Endothelial cell of umbilical vein (primary cell): ENCODE results near the gene SETD1A. TPM values are rescaled to one million over a fixed set of nuclear protein-coding genes. Genes with fewer than 3 reads are reported as not detected.

Experiments used
- BruUV-seq: library from RNA; stranded (reverse); fragments of 400-500 nt; replicated peaks from 2 replicates; lab custom pipeline; 2021; lab: Mats Ljungman, UMichigan
- CTCF ChIA-PET: fragments of 300-600, 350-600 bp; sonication (Branson Sonifier 250); formaldehyde crosslinking; loops from one replicate; lab custom pipeline; 2021; ENCODE audit warnings: antibody characterized with exemption, inconsistent platforms; lab: Charles Lee
- POLR2A ChIA-PET: fragments of 300-600, 350-600 bp; sonication (Branson Sonifier 250); formaldehyde crosslinking; loops from one replicate; lab custom pipeline; 2021; ENCODE audit warnings: antibody characterized with exemption, inconsistent platforms; lab: Charles Lee
- DNase-seq: peaks from one replicate; pipeline ENCODE4 v3.0.0-alpha.2; 2011; ENCODE audit warnings: low read depth, low spot score
- FAIRE-seq: peaks from 2 replicates; lab custom pipeline; 2011; peaks lifted over from hg19 to GRCh38; lab: Jason Lieb, UNC
- H2AFZ ChIP-seq: 2 replicates; pipeline ENCODE4 v1.6.0; 2012; ENCODE audit warnings: low read depth, low read length, control low read depth, inconsistent platforms
- H3K27ac ChIP-seq: 2 replicates; pipeline ENCODE4 v1.5.1; 2011; ENCODE audit warnings: low read depth, mild to moderate bottlenecking, control low read depth, low read length, moderate library complexity; ENCODE audit not compliant: insufficient read depth
- H3K27me3 ChIP-seq, 2 experiments: 2 replicates each; pipeline versions ENCODE4 v1.6.0 to v1.6.1; 2011; ENCODE audit warnings: low read length in 2 of 2, mixed read lengths in 1 of 2; ENCODE audit not compliant: control insufficient read depth in 2 of 2, insufficient read depth in 2 of 2
- H3K36me3 ChIP-seq, 2 experiments: 2 replicates in 1 of 2; 3 replicates in 1 of 2; pipeline ENCODE4 v1.5.1; 2011; ENCODE audit warnings: low read length in 2 of 2, mild to moderate bottlenecking in 1 of 2, moderate library complexity in 1 of 2; ENCODE audit not compliant: control insufficient read depth in 2 of 2, insufficient read depth in 2 of 2; ENCODE audit errors: extremely low read depth in 1 of 2
- H3K4me1 ChIP-seq: 3 replicates; pipeline ENCODE4 v1.5.1; 2011; ENCODE audit warnings: mild to moderate bottlenecking, low read length; ENCODE audit not compliant: control insufficient read depth, insufficient read depth; ENCODE audit errors: extremely low read depth
- H3K4me2 ChIP-seq: 2 replicates; pipeline ENCODE4 v1.6.1; 2011; ENCODE audit warnings: low read length, control low read depth, mixed read lengths; ENCODE audit not compliant: insufficient read depth
- H3K4me3 ChIP-seq, 3 experiments: fragments of 200-600 bp in 1 of 3; sonication (generic), shearing (Covaris generic) in 1 of 3; replicated peaks in 1 of 3; 2 replicates each; pipeline ENCODE4 v1.5.1; 2011 to 2016; ENCODE audit warnings: control low read depth in 3 of 3, low read length in 3 of 3, mild to moderate bottlenecking in 2 of 3, inconsistent platforms in 1 of 3, low read depth in 1 of 3, moderate library complexity in 1 of 3; ENCODE audit not compliant: insufficient read depth in 1 of 3
- H3K79me2 ChIP-seq: 2 replicates; pipeline ENCODE4 v1.6.0; 2012; ENCODE audit warnings: low read length, inconsistent platforms; ENCODE audit not compliant: control insufficient read depth, insufficient read depth
- H3K9ac ChIP-seq: replicated peaks from 2 replicates; pipeline ENCODE3; 2011; ENCODE audit warnings: low read length, control low read depth; ENCODE audit not compliant: insufficient read depth; ENCODE audit errors: extremely low read depth
- H3K9me1 ChIP-seq: replicated peaks from 3 replicates; pipeline ENCODE4 v1.6.0; 2011; ENCODE audit warnings: mild to moderate bottlenecking, low read length; ENCODE audit not compliant: control insufficient read depth, insufficient read depth; ENCODE audit errors: extremely low read depth
- H3K9me3 ChIP-seq: replicated peaks from 2 replicates; pipeline ENCODE4 v1.5.1; 2012; ENCODE audit warnings: low read length, inconsistent platforms; ENCODE audit not compliant: control insufficient read depth, insufficient read depth
- H4K20me1 ChIP-seq: replicated peaks from 2 replicates; pipeline ENCODE3; 2011; ENCODE audit warnings: mild to moderate bottlenecking, low read length; ENCODE audit not compliant: control insufficient read depth, insufficient read depth; ENCODE audit errors: extremely low read depth
- EZH2 ChIP-seq: IDR thresholded peaks from 2 replicates; pipeline ENCODE4 v1.6.1; 2012; ENCODE audit warnings: borderline replicate concordance, low read depth, mild to moderate bottlenecking, moderate library complexity, low read length, inconsistent platforms; ENCODE audit not compliant: severe bottlenecking
- FOS ChIP-seq: IDR thresholded peaks from 2 replicates; pipeline ENCODE4 v1.6.1; 2011; ENCODE audit warnings: mild to moderate bottlenecking, low read length, moderate library complexity, borderline replicate concordance; ENCODE audit not compliant: insufficient read depth
- GATA2 ChIP-seq: IDR thresholded peaks from 2 replicates; pipeline ENCODE4 v1.7.0; 2011; ENCODE audit warnings: low read depth, mild to moderate bottlenecking, moderate library complexity, mixed read lengths, low read length; ENCODE audit not compliant: insufficient read length, insufficient read depth
- JUN ChIP-seq: IDR thresholded peaks from 2 replicates; pipeline ENCODE4 v1.6.1; 2011; ENCODE audit warnings: borderline replicate concordance, low read depth; ENCODE audit not compliant: insufficient read length, insufficient read depth
- MYC ChIP-seq: IDR thresholded peaks from one replicate; pipeline ENCODE4 v1.6.1; 2011; ENCODE audit warnings: mild to moderate bottlenecking, low read depth, low read length
- POLR2A ChIP-seq: IDR thresholded peaks from 2 replicates; pipeline ENCODE4 v1.6.1; 2012; ENCODE audit warnings: low read depth, mild to moderate bottlenecking, control low read depth, low read length
- POLR2AphosphoS5 ChIP-seq: IDR thresholded peaks from 2 replicates; pipeline ENCODE4 v1.6.1; 2012; ENCODE audit warnings: low read depth, mild to moderate bottlenecking, control low read depth, low read length, moderate library complexity; ENCODE audit not compliant: insufficient read depth
- dilution Hi-C: fragments of 300-500 bp; cut with MboI; formaldehyde crosslinking; loops from one replicate; pipeline ENCODE4 v1.15.0; 2019; ENCODE audit warnings: low sequenced_read_pairs; ENCODE audit not compliant: extremely low pct_ligation_motif_present
- intact Hi-C: fragments of 100-400 bp; cut with micrococcal nuclease; formaldehyde crosslinking; loops from one replicate; pipeline ENCODE4 v1.10.0; 2022
- polyA plus RNA-seq, 4 experiments: library from polyadenylated mRNA; depleted of rRNA in 3 of 4; stranded (reverse) in 3 of 4; unstranded in 1 of 4; fragments of >200 nt; gene quantifications; 2 replicates each; pipeline versions ENCODE4 v1.2.1 to v1.2.3, GENCODE V29; 2011 to 2012; ENCODE audit warnings: missing spikeins in 1 of 4
- total RNA-seq: library from RNA; stranded (reverse); gene quantifications from 2 replicates; pipeline ENCODE4 v1.2.3, GENCODE V29; 2021
- TF ChIP-seq, protein P1 (sequence below), 2 donors: IDR thresholded peaks; 1 replicate in 1 of 2; 2 replicates in 1 of 2; pipeline ENCODE4 v1.5.1; 2011; ENCODE audit warnings: low read length in 2 of 2, mild to moderate bottlenecking in 2 of 2, moderate library complexity in 2 of 2, control low read depth in 1 of 2, inconsistent platforms in 1 of 2, low read depth in 1 of 2; ENCODE audit not compliant: insufficient read depth in 1 of 2; ENCODE audit errors: extremely low read depth in 1 of 2
- TF ChIP-seq, protein P2 (sequence below): IDR thresholded peaks from 2 replicates; pipeline ENCODE4 v1.6.1; 2011; ENCODE audit not compliant: insufficient read depth, insufficient read length

The SETD1A gene
- total and polyA plus RNA-seq, 2 donors (not counting 3 experiments of a cell fraction or from before 2014, with no cell fraction given): 3.5 to 21.3 TPM

DNA sequence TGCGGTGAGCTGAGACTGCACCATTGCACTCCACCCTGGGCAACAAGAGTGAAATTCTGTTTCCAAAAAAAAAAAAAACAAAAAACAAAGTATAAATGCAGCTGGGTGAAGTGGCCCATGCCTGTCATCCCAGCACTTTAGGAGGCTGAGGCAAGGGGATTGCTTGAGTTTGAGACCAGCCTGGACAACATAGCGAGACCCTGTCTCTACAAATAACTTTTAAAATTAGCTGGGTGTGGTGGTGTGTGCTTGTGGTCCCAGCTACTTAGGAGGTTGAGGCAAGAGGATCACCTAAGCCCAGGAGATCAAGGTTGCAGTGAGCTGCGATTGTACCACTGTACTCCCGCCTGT lies 65.7 kb downstream of the SETD1A start:
- Histone ChIP-seq H3K27ac (no peak overlapping the region), H3K9ac (no peak overlapping the region), H2AFZ (no peak overlapping the region), H3K9me3 (no peaks in the 10 kb centered on the region), H3K27me3 (no peaks in the 10 kb centered on the region), H4K20me1 (no peaks in the 10 kb centered on the region), H3K79me2 (no peaks in the 10 kb centered on the region), H3K4me1 (no peaks in the 10 kb centered on the region), H3K4me2 (no peak overlapping the region), H3K9me1 (no peaks in the 10 kb centered on the region), H3K36me3 (no peaks in the 10 kb centered on the region), H3K4me3 (no peak overlapping the region)
- ChIA-PET POLR2A (no interaction called here), CTCF (interaction anchor here (0.6 to 1.2 kb wide), 3 partner anchors 16 to 116 kb away, joined by 3 to 5 read pairs (median 3); partner anchors contain the start of gene HSD3B7)
- BruUV-seq: no TSS peak
- no peak for TF ChIP-seq GATA2
- TF ChIP-seq POLR2AphosphoS5: no peak
- TF ChIP-seq MYC: no peak
- TF ChIP-seq, protein P1, sequence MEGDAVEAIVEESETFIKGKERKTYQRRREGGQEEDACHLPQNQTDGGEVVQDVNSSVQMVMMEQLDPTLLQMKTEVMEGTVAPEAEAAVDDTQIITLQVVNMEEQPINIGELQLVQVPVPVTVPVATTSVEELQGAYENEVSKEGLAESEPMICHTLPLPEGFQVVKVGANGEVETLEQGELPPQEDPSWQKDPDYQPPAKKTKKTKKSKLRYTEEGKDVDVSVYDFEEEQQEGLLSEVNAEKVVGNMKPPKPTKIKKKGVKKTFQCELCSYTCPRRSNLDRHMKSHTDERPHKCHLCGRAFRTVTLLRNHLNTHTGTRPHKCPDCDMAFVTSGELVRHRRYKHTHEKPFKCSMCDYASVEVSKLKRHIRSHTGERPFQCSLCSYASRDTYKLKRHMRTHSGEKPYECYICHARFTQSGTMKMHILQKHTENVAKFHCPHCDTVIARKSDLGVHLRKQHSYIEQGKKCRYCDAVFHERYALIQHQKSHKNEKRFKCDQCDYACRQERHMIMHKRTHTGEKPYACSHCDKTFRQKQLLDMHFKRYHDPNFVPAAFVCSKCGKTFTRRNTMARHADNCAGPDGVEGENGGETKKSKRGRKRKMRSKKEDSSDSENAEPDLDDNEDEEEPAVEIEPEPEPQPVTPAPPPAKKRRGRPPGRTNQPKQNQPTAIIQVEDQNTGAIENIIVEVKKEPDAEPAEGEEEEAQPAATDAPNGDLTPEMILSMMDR (IDR thresholded peaks at IDR 0.05; ENCODE audit: extremely low read depth in 1 of 2, insufficient read depth in 1 of 2, low read depth in 1 of 2, low read length in 2 of 2): no peak
- TF ChIP-seq, protein P2, sequence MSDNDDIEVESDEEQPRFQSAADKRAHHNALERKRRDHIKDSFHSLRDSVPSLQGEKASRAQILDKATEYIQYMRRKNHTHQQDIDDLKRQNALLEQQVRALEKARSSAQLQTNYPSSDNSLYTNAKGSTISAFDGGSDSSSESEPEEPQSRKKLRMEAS: no peak
- no peak for TF ChIP-seq JUN
- no peak for TF ChIP-seq FOS
- TF ChIP-seq POLR2A: no peak
- TF ChIP-seq EZH2: no peak
- FAIRE-seq (no peak), DNase-seq (no peak)
- intact Hi-C loops (no loop called here), dilution Hi-C loops (no loop called here)
